Neural progenitor cell (in vitro differentiated cells): ENCODE results near the gene SLC7A5. TPM values are rescaled to one million over a fixed set of nuclear protein-coding genes. Genes with fewer than 3 reads are reported as not detected.

Source experiments
- DNase-seq: peaks from one replicate; pipeline ENCODE4 v3.0.0-alpha.2; 2016; ENCODE audit warnings: low spot score
- H2AFZ ChIP-seq: fragments of 200-600 bp; sonication (generic); replicated peaks from 2 replicates; pipeline ENCODE4 v1.6.1; 2016; ENCODE audit warnings: antibody characterized with exemption
- H3F3A ChIP-seq: fragments of 200-600 bp; sonication (generic); 2 replicates; pipeline ENCODE4 v1.6.1; 2016; ENCODE audit warnings: antibody characterized with exemption, low read depth
- H3K27ac ChIP-seq: fragments of 200-600 bp; sonication (generic); 2 replicates; pipeline ENCODE4 v1.5.1; 2016; ENCODE audit warnings: mild to moderate bottlenecking
- H3K27me3 ChIP-seq: fragments of 200-600 bp; sonication (generic); 2 replicates; pipeline ENCODE4 v1.6.1; 2016; ENCODE audit warnings: mild to moderate bottlenecking, moderate library complexity
- H3K36me3 ChIP-seq: fragments of 200-600 bp; sonication (generic); 2 replicates; pipeline ENCODE4 v1.5.1; 2016
- H3K4me1 ChIP-seq: fragments of 200-600 bp; sonication (generic); 2 replicates; pipeline ENCODE4 v1.6.1; 2016; ENCODE audit warnings: mixed run types
- H3K4me2 ChIP-seq: fragments of 200-600 bp; sonication (generic); 2 replicates; pipeline ENCODE4 v1.6.1; 2016
- H3K4me3 ChIP-seq: fragments of 200-600 bp; sonication (generic); 2 replicates; pipeline ENCODE4 v1.5.1; 2016
- H3K79me2 ChIP-seq: fragments of 200-600 bp; sonication (generic); 2 replicates; pipeline ENCODE4 v1.6.1; 2016; ENCODE audit warnings: low read depth
- H3K9ac ChIP-seq: fragments of 200-600 bp; sonication (generic); 2 replicates; pipeline ENCODE4 v1.6.1; 2016
- H3K9me3 ChIP-seq: fragments of 200-600 bp; sonication (generic); 2 replicates; pipeline ENCODE4 v1.5.1; 2016; ENCODE audit warnings: low read depth
- H4K20me1 ChIP-seq: fragments of 200-600 bp; sonication (generic); 2 replicates; pipeline ENCODE4 v1.6.1; 2016; ENCODE audit warnings: low read depth
- H3K27ac Mint-ChIP-seq: 3 replicates; pipeline ENCODE4 v1.8.0; 2021; ENCODE audit warnings: mixed read lengths
- H3K27me3 Mint-ChIP-seq: 2 replicates; pipeline ENCODE4 v1.8.0; 2022; ENCODE audit warnings: low read depth, mild to moderate bottlenecking, inconsistent platforms, moderate library complexity, mixed read lengths; ENCODE audit not compliant: insufficient read depth
- H3K36me3 Mint-ChIP-seq: 3 replicates; pipeline ENCODE4 v1.8.0; 2021; ENCODE audit warnings: mixed read lengths
- H3K4me1 Mint-ChIP-seq: 3 replicates; pipeline ENCODE4 v1.8.0; 2021; ENCODE audit warnings: mixed read lengths
- H3K4me3 Mint-ChIP-seq: 3 replicates; pipeline ENCODE4 v1.8.0; 2021; ENCODE audit warnings: mild to moderate bottlenecking, moderate library complexity, mixed read lengths
- H3K9me3 Mint-ChIP-seq: 3 replicates; pipeline ENCODE4 v1.8.0; 2020; ENCODE audit warnings: mixed read lengths
- EZH2 ChIP-seq: fragments of 200-600 bp; sonication (generic); IDR thresholded peaks from 2 replicates; pipeline ENCODE4 v1.6.1; 2017; ENCODE audit warnings: antibody characterized with exemption, mild to moderate bottlenecking, moderate library complexity
- EZH2phosphoT487 ChIP-seq: fragments of 200-600 bp; sonication (generic); IDR thresholded peaks from 2 replicates; pipeline ENCODE4 v1.6.1; 2017; ENCODE audit warnings: antibody characterized with exemption
- total RNA-seq: library from RNA; depleted of rRNA; stranded (reverse); fragments of >200 nt; gene quantifications from 2 replicates; pipeline ENCODE4 v1.2.3, GENCODE V29; 2015; ENCODE audit warnings: low replicate concordance
- TF ChIP-seq, protein P1 (sequence below): fragments of 200-600 bp; sonication (generic); IDR thresholded peaks from 2 replicates; pipeline ENCODE4 v1.5.1; 2017; ENCODE audit warnings: antibody characterized with exemption, mild to moderate bottlenecking

The SLC7A5 gene
- total RNA-seq, 1 donor from 2014 or later = 2.8 TPM

GRCh38 chr16:87809150-87809902 lies 60.0 kb downstream of the SLC7A5 start:
- H3K27ac Mint-ChIP-seq = peak overlapping the region; percentile 35
- no peak overlapping the region for H3K4me3 Mint-ChIP-seq
- H3K4me3 ChIP-seq = no peak overlapping the region
- H3K27ac ChIP-seq = no peak overlapping the region
- TF ChIP-seq, protein P1, sequence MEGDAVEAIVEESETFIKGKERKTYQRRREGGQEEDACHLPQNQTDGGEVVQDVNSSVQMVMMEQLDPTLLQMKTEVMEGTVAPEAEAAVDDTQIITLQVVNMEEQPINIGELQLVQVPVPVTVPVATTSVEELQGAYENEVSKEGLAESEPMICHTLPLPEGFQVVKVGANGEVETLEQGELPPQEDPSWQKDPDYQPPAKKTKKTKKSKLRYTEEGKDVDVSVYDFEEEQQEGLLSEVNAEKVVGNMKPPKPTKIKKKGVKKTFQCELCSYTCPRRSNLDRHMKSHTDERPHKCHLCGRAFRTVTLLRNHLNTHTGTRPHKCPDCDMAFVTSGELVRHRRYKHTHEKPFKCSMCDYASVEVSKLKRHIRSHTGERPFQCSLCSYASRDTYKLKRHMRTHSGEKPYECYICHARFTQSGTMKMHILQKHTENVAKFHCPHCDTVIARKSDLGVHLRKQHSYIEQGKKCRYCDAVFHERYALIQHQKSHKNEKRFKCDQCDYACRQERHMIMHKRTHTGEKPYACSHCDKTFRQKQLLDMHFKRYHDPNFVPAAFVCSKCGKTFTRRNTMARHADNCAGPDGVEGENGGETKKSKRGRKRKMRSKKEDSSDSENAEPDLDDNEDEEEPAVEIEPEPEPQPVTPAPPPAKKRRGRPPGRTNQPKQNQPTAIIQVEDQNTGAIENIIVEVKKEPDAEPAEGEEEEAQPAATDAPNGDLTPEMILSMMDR = no peak
- TF ChIP-seq EZH2phosphoT487 = no peak
- TF ChIP-seq EZH2 = no peak
- H3K36me3 ChIP-seq = no peaks in the 10 kb centered on the region
- peaks cover 10% of the 10 kb centered on the region for H3K4me1 ChIP-seq
- H3K4me2 ChIP-seq = no peak overlapping the region
- H3K36me3 Mint-ChIP-seq = no peaks in the 10 kb centered on the region
- peaks cover 7% of the 10 kb centered on the region for H3K27me3 Mint-ChIP-seq
- no peaks in the 10 kb centered on the region for H4K20me1 ChIP-seq
- no peaks in the 10 kb centered on the region for H3K79me2 ChIP-seq
- no peaks in the 10 kb centered on the region for H3K9me3 ChIP-seq
- H3K4me1 Mint-ChIP-seq = peaks cover 24% of the 10 kb centered on the region
- H3F3A ChIP-seq = no peaks in the 10 kb centered on the region
- no peaks in the 10 kb centered on the region for H3K9me3 Mint-ChIP-seq
- H3K9ac ChIP-seq = no peak overlapping the region
- H3K27me3 ChIP-seq = no peaks in the 10 kb centered on the region
- no peak for DNase-seq
- no peak overlapping the region for H2AFZ ChIP-seq

GRCh38 chr16:87808108-87808507 lies 61.2 kb downstream of the SLC7A5 start:
- peaks cover 10% of the 10 kb centered on the region for H3K4me1 ChIP-seq
- Mint-ChIP-seq H3K36me3 (no peaks in the 10 kb centered on the region), H3K4me3 (no peak overlapping the region), H3K9me3 (no peaks in the 10 kb centered on the region), H3K4me1 (peaks cover 24% of the 10 kb centered on the region), H3K27ac (no peak overlapping the region), H3K27me3 (peaks cover 7% of the 10 kb centered on the region)
- H3K36me3 ChIP-seq = no peaks in the 10 kb centered on the region
- no peaks in the 10 kb centered on the region for H4K20me1 ChIP-seq
- H3K4me2 ChIP-seq = no peak overlapping the region
- H2AFZ ChIP-seq = no peak overlapping the region
- no peak overlapping the region for H3K9ac ChIP-seq
- H3K4me3 ChIP-seq = no peak overlapping the region
- H3K27me3 ChIP-seq = no peaks in the 10 kb centered on the region
- no peaks in the 10 kb centered on the region for H3F3A ChIP-seq
- no peaks in the 10 kb centered on the region for H3K9me3 ChIP-seq
- TF ChIP-seq EZH2phosphoT487 (no peak), EZH2 (no peak)
- TF ChIP-seq, protein P1 = no peak
- no peaks in the 10 kb centered on the region for H3K79me2 ChIP-seq
- no peak overlapping the region for H3K27ac ChIP-seq
- DNase-seq = no peak

- H3K4me1 Mint-ChIP-seq = peaks cover 15% of the 10 kb centered on the region
- H3K27me3 ChIP-seq = no peaks in the 10 kb centered on the region
- no peaks in the 10 kb centered on the region for H3K9me3 ChIP-seq
- no peak overlapping the region for H3K27ac ChIP-seq
- no peak for DNase-seq
- H3F3A ChIP-seq = no peaks in the 10 kb centered on the region
- H3K9me3 Mint-ChIP-seq = no peaks in the 10 kb centered on the region
- H2AFZ ChIP-seq = peak overlapping the region; percentile 3
- H3K36me3 Mint-ChIP-seq = no peaks in the 10 kb centered on the region
- H3K4me3 Mint-ChIP-seq = no peak overlapping the region
- no peaks in the 10 kb centered on the region for H3K36me3 ChIP-seq
- H3K27ac Mint-ChIP-seq = peak overlapping the region; percentile 57
- H3K27me3 Mint-ChIP-seq = peaks cover 6% of the 10 kb centered on the region
- no peak overlapping the region for H3K9ac ChIP-seq
- H3K4me3 ChIP-seq = no peak overlapping the region
- no peak for TF ChIP-seq EZH2
- TF ChIP-seq, protein P1 = no peak
- no peak for TF ChIP-seq EZH2phosphoT487
- H3K4me2 ChIP-seq = no peak overlapping the region
- no peaks in the 10 kb centered on the region for H4K20me1 ChIP-seq
- no peaks in the 10 kb centered on the region for H3K79me2 ChIP-seq
- peaks cover 10% of the 10 kb centered on the region for H3K4me1 ChIP-seq
Observed at GRCh38 chr16:87806641-87807546, 62.4 kb downstream of the SLC7A5 start.
